ENCODE measurements around the gene CYSTM1.

Gene CYSTM1

GRCh38 chr5:140214831-140215230 lies 39.8 kb downstream of the CYSTM1 start:
- no peak for DNase-seq

GRCh38 chr5:140215276-140215675 lies 40.3 kb downstream of the CYSTM1 start:
- DNase-seq, result no peak

- DNase-seq, result no peak
Measured at GRCh38 chr5:140216478-140217074, 41.6 kb downstream of the CYSTM1 start.

GRCh38 chr5:140217299-140218026 lies 42.5 kb downstream of the CYSTM1 start:
- DNase-seq, result no peak

- no peak for DNase-seq
Measured at GRCh38 chr5:140219068-140219991, 44.3 kb downstream of the CYSTM1 start.

- DNase-seq, result no peak
Measured at GRCh38 chr5:140220032-140220697, 45.2 kb downstream of the CYSTM1 start.

- DNase-seq, result no peak
Measured at GRCh38 chr5:140220698-140221064, 45.7 kb downstream of the CYSTM1 start.

- DNase-seq, result no peak
Measured at GRCh38 chr5:140221697-140222223, 46.8 kb downstream of the CYSTM1 start.

GRCh38 chr5:140222416-140222815 lies 47.4 kb downstream of the CYSTM1 start:
- no peak for DNase-seq

GRCh38 chr5:140223567-140223966 lies 48.6 kb downstream of the CYSTM1 start:
- no peak for DNase-seq

GRCh38 chr5:140224658-140225057 lies 49.7 kb downstream of the CYSTM1 start:
- no peak for DNase-seq

- DNase-seq, result no peak
Measured at GRCh38 chr5:140225396-140225795, 50.4 kb downstream of the CYSTM1 start.

- no peak for DNase-seq
Measured at GRCh38 chr5:140227046-140227445, 52.1 kb downstream of the CYSTM1 start.

- DNase-seq, result no peak
Measured at GRCh38 chr5:140228364-140228837, 53.4 kb downstream of the CYSTM1 start.

- DNase-seq, result no peak
Measured at GRCh38 chr5:140230373-140230772, 55.4 kb downstream of the CYSTM1 start.

GRCh38 chr5:140232731-140233130 lies 57.7 kb downstream of the CYSTM1 start:
- no peak for DNase-seq

GRCh38 chr5:140234377-140234989 lies 59.5 kb downstream of the CYSTM1 start:
- DNase-seq, result no peak

GRCh38 chr5:140235791-140236551 lies 61.0 kb downstream of the CYSTM1 start:
- DNase-seq, result no peak

- DNase-seq, result no peak
Measured at GRCh38 chr5:140236891-140237598, 62.1 kb downstream of the CYSTM1 start.

- DNase-seq, result no peak
Measured at GRCh38 chr5:140238756-140239155, 63.8 kb downstream of the CYSTM1 start.

- DNase-seq, result no peak
Measured at GRCh38 chr5:140239461-140239860, 64.5 kb downstream of the CYSTM1 start.

Measured in NCI-H1436 treated with DMSO at 0.1 percent for 48 hours (cell line).